NCI-H2107 treated with DMSO at 0.1 percent for 48 hours (cell line): ENCODE data around the gene MUSK.
"Not testable (repeated sequence)": the region's sequence is repeated elsewhere in the genome, so short reads cannot be mapped to it uniquely, and the experiment has no call there.

Source experiments
- DNase-seq: peaks from one replicate; lab custom pipeline; 2025; ENCODE audit not compliant: unreplicated experiment; lab: John Stamatoyannopoulos, UW

MUSK gene

DNA sequence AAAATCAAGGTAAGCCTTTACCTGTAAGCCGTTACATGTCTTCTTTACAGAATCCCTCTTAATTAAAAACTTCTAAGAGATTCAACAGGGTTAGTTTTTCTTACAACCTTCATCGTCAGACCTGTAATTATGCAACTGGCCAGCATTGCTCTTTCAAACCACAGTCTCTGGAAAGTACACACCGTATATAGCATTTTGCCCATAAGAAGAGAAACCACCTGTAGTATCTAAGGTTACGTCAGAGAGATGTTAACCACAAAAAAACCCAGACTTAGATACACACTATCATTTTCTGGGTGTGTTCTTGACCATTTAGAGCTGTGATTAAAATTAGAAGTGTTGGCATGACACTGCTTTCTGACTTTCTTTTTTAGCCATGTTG lies 140.0 kb downstream of the MUSK start:
- DNase-seq = no peak

GRCh38 chr9:110809038-110809595 lies 140.5 kb downstream of the MUSK start:
- no peak for DNase-seq

- DNase-seq = no peak
Observed at GRCh38 chr9:110810262-110810976, 141.8 kb downstream of the MUSK start.

GRCh38 chr9:110812886-110813285 lies 144.3 kb downstream of the MUSK start:
- no peak for DNase-seq

GRCh38 chr9:110814159-110814558 lies 145.6 kb downstream of the MUSK start:
- DNase-seq = no peak

- no peak for DNase-seq
Observed at GRCh38 chr9:110815361-110815760, 146.8 kb downstream of the MUSK start.

GRCh38 chr9:110820381-110820780 lies 151.8 kb downstream of the MUSK start:
- no peak for DNase-seq

- DNase-seq = no peak
Observed at GRCh38 chr9:110821064-110821463, 152.5 kb downstream of the MUSK start.

DNA sequence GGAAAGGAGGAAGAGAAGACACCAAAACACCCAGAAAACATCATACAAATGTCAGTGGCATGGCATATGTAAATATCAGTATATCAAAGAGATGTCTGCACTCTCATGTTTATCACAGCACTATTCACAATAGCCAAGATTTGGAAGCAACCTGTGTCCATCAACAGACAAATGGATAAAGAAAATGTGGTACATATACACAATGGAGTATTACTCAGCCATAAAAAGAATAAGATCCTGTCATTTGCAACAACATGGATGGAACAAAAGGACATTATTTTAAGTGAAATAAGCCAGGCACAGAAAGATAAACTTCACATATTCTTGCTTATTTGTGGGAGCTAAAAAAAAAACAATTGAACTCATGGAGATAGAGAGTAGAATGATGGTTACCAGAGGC lies 156.5 kb downstream of the MUSK start:
- DNase-seq = not testable (repeated sequence)

GRCh38 chr9:110825950-110826349 lies 157.4 kb downstream of the MUSK start:
- DNase-seq = no peak

DNA sequence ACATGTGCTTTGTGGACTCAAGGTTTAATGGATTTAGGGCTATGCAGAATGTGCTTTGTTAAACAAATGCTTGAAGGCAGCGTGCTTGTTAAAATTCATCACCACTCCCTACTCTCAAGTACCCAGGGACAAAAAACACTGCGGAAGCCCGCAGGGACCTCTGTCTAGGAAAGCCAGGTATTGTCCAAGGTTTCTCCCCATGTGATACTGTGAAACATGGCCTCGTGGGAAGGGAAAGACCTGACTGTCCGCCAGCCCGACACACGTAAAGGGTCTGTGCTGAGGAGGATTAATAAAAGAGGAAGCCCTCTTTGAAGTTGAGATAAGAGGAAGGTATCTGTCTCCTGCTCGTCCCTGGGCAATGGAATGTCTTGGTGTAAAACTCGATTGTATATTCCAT lies 157.8 kb downstream of the MUSK start:
- DNase-seq = not testable (repeated sequence)

GRCh38 chr9:110828264-110828663 lies 159.7 kb downstream of the MUSK start:
- no peak for DNase-seq

- DNase-seq = no peak
Observed at GRCh38 chr9:110830495-110830894, 161.9 kb downstream of the MUSK start.

GRCh38 chr9:110832926-110833325 lies 164.3 kb downstream of the MUSK start:
- no peak for DNase-seq

GRCh38 chr9:110835404-110835803 lies 166.8 kb downstream of the MUSK start:
- DNase-seq = no peak

DNA sequence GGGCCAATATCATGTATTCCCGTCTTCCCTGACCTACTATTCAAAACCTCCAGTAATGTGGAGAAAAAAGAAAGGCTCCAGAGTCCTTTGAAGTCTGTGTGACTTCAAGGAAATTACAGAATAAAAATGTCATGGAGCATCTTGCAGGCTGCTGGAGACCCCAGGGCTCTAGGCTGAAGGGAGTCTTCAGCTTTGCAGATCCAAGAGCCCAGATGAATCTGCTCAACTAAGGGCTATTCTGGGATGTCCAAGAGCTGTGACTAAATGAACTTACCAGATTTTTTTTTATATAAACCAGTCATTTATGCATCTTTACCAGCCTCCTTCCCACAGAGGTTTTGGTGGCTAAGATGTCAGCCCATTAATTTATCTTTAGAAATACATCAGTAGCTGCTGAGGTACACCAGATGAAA lies 167.3 kb downstream of the MUSK start:
- no peak for DNase-seq

DNA sequence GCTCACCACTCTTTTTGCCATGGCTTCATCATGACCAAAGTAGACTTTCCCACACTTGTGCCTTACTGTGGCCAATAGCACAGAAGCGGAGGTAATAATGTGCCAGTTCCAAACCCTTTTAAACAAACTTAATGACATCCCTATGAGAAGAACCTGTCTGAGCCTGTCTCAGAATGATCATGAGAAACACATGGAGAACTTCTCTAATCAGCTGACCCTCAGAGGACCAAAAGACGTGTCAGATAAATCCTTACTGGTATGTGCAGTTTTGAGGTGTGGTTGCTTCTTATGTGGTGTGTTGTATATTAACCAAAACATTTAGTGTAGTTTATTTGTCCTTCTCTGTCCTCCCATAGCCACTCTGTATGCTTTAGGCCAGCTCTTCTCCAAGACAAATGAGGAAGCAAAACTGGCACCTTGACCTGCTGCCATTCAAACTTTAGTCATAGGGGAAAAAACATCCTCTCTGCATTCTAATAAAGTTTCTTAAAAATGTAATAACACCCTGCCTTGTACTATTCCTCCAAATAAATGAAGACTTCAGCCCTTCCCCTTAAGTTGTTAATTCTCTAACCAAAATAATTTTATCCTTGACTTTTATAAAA lies 168.9 kb downstream of the MUSK start:
- no peak for DNase-seq

DNA sequence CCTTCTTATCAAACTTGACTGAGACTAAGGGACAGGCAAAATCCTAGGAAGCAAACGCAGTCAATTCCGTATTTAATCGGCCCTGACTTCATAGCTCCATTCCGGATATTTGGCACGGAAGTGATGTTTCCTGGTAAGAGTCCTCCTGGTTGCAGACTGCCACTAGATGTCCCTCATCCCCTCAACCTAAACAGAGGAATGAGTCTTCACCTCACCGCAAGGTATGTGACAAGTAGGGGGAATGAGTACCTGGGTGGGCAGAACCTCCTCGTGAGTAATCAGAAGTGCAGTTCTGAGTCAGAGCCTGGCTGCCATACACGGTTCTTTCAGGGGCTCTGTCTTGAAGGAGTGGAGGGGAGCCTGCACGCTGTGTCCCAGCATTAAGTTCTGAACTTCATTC lies 173.6 kb downstream of the MUSK start:
- no peak for DNase-seq

GRCh38 chr9:110842986-110843385 lies 174.4 kb downstream of the MUSK start:
- no peak for DNase-seq

DNA sequence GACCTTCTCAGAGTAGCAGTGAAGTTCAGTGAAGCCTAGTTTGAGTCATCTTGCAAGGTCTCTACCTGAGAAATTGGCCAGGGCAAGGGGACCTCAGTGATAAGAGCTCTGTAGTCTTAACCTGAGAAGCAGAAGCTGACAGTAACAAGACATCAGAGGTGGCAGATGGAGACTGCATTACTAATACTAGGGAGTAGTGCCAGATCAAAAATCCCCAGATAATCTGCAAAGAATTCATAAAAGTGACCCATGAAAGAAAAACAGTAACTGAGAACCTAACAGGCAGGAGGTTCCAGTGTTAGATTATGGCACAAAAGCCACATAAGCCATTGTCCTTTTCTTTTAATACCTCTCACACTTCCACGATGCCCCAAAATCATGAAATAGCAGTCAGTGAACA lies 175.5 kb downstream of the MUSK start:
- DNase-seq = no peak

DNA sequence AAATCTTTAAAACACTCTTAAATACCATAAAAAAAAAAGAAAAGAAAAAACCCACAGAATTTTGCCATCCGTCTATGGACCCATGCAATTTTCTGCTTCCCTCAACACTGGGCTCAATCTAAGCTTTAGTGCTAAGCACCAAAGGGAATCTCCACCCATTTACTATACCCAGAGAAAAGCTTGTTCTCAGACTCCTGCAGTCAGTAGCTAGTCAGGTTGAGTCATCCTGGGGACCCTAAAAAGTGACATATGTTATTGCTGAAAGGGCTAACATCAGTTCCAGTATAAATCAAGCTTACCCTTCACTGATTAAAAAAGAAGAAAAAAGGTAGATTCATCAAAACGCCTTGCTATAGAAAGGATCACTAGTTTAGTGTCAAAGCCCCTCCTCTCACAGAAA lies 177.6 kb downstream of the MUSK start:
- no peak for DNase-seq

GRCh38 chr9:110847671-110848070 lies 179.1 kb downstream of the MUSK start:
- no peak for DNase-seq
